GM12864 (cell line): ENCODE measurements around the gene ETNK2.
"Not testable (repeated sequence)": the region's sequence is repeated elsewhere in the genome, so short reads cannot be mapped to it uniquely, and the experiment has no call there.

Experiments
- DNase-seq: peaks from one replicate; pipeline ENCODE4 v3.0.0-alpha.2; 2011; ENCODE audit warnings: low read depth
- H3K4me3 ChIP-seq: 2 replicates; pipeline ENCODE4 v1.5.1; 2011; ENCODE audit warnings: mild to moderate bottlenecking, low read depth, low read length, control low read depth
- CTCF ChIP-seq: IDR thresholded peaks from 2 replicates; pipeline ENCODE4 v1.5.1; 2011; ENCODE audit warnings: low read depth, mild to moderate bottlenecking, moderate library complexity, low read length, control low read depth, inconsistent platforms; ENCODE audit errors: missing control alignments

ETNK2 gene

DNA sequence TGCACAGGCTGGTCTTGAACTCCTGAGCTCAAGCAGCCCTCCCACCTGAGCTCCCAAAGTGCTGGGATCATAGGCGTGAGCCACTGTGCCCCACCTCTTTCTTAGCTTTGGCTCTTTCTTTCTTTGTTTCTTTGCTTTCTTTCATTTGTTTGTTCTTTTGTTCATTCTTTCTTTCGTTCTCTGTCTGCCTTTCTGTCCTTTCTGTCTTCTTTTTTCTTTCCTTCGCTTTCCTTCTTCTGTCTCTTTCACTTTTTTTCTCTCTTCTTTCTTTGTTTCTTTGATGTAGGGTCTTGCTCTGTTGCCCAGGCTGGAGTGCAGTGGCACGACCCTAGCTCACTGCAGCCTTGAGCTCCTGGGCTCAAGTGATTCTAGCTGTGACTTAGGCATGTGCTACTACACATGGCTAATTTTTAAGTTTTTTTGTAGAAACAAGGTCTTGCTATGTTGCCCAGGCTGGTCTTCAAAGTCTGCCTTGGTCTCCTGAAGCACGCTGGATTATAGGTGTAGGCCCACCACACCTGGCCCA, 60.0 kb downstream of the ETNK2 start:
- no peak overlapping the region for H3K4me3 ChIP-seq
- no peak for TF ChIP-seq CTCF
- no peak for DNase-seq

- DNase-seq = no peak
- H3K4me3 ChIP-seq = no peak overlapping the region
- no peak for TF ChIP-seq CTCF
Observed at GRCh38 chr1:204091066-204091465, 60.8 kb downstream of the ETNK2 start.

DNA sequence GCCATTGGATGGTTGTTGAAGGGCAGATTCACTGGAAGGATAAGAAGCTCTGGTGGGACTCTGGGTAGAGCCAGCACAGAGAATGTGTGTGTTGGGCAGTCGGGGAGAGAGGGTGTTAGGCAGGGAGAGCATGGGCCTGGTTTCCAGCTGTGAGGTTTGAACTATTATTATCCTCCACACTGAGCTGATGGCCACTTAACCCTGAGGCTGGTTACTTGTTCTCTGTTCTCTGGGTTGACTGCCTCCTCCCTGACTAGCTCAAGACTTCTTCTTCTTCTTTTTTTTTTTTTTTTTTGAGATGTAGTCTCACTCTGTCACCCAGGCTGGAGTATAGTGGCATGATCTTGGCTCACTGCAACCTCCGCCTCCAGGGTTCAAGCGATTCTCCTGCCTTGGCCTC, 61.7 kb downstream of the ETNK2 start:
- not testable (repeated sequence) for H3K4me3 ChIP-seq, DNase-seq

- no peak for DNase-seq
- H3K4me3 ChIP-seq = no peak overlapping the region
- TF ChIP-seq CTCF = no peak
Observed at GRCh38 chr1:204089044-204089751, 62.6 kb downstream of the ETNK2 start.

- DNase-seq = no peak
- no peak for TF ChIP-seq CTCF
- no peak overlapping the region for H3K4me3 ChIP-seq
Observed at GRCh38 chr1:204088596-204088995, 63.2 kb downstream of the ETNK2 start.

GRCh38 chr1:204087893-204088528, 63.8 kb downstream of the ETNK2 start:
- no peak overlapping the region for H3K4me3 ChIP-seq
- no peak for TF ChIP-seq CTCF
- no peak for DNase-seq

GRCh38 chr1:204087181-204087892, 64.5 kb downstream of the ETNK2 start:
- DNase-seq = no peak
- H3K4me3 ChIP-seq = no peak overlapping the region
- TF ChIP-seq CTCF = no peak
